Measurements from ENCODE around the gene NCOA1. TPM values are rescaled to one million over a fixed set of nuclear protein-coding genes. Genes with fewer than 3 reads are reported as not detected.

NCOA1 gene
- total RNA-seq, 2 experiments from 2014 or later = 35.5 to 40.6 TPM

- H3K27ac Mint-ChIP-seq = no peak overlapping the region
- POLR2A ChIA-PET = no interaction called here
- DNase-seq = no peak
These were observed 7.1 kb downstream of the NCOA1 start for GRCh38 chr2:24498121-24498520.

GRCh38 chr2:24501813-24502212 is 10.8 kb downstream of the NCOA1 start:
- H3K4me1 ChIP-seq (ENCODE audit: insufficient read depth, low read length) = peaks cover 7% of the 10 kb centered on the region
- H3K4me3 ChIP-seq (ENCODE audit: low read length) = no peak overlapping the region
- H3K36me3 ChIP-seq (ENCODE audit: insufficient read depth, low read length) = no peaks in the 10 kb centered on the region
- H3K36me3 Mint-ChIP-seq (ENCODE audit: low read depth) = no peaks in the 10 kb centered on the region
- no peak for ATAC-seq (ENCODE audit: poor library complexity)
- no peak for DNase-seq
- H3K27ac ChIP-seq (ENCODE audit: low read depth in 1 of 2, low read length in 2 of 2) = no peak overlapping the region
- ChIA-PET CTCF (no interaction called here), POLR2A (interaction anchor here (1.1 kb wide), 1 partner anchor 11 kb away, joined by 3 read pairs; the partner anchor contains the start of gene NCOA1)
- no peaks in the 10 kb centered on the region for H3K9me3 ChIP-seq (ENCODE audit: control insufficient read depth in 1 of 2, insufficient read depth in 1 of 2, low read length in 2 of 2)
- intact Hi-C loops (cut with DNase I, micrococcal nuclease) = no loop called here
- TF ChIP-seq CTCF (IDR thresholded peaks at IDR 0.05) = no peak
- H3K4me1 Mint-ChIP-seq (ENCODE audit: low read depth) = peaks cover 81% of the 10 kb centered on the region
- H3K4me3 Mint-ChIP-seq = no peak overlapping the region
- no peaks in the 10 kb centered on the region for H3K9me3 Mint-ChIP-seq
- no peaks in the 10 kb centered on the region for H3K27me3 Mint-ChIP-seq
- H3K27ac Mint-ChIP-seq = no peak overlapping the region
- no peaks in the 10 kb centered on the region for H3K27me3 ChIP-seq (ENCODE audit: control insufficient read depth in 1 of 2, insufficient read depth in 2 of 2, low read length in 2 of 2)

More at GRCh38 chr2:24498121-24498520, 7.1 kb downstream of the NCOA1 start:
- no peaks in the 10 kb centered on the region for H3K27me3 ChIP-seq (ENCODE audit: control insufficient read depth in 1 of 2, insufficient read depth in 2 of 2, low read length in 2 of 2)
- peaks cover 10% of the 10 kb centered on the region for H3K4me1 ChIP-seq (ENCODE audit: insufficient read depth, low read length)
- CTCF ChIA-PET = interaction anchor here (0.5 kb wide), 1 partner anchor 543 kb away, joined by 4 read pairs; no protein-coding TSS in a partner anchor
- no peak overlapping the region for H3K4me3 ChIP-seq (ENCODE audit: low read length)
- Mint-ChIP-seq H3K27me3 (no peaks in the 10 kb centered on the region), H3K4me3 (no peak overlapping the region), H3K36me3 (ENCODE audit: low read depth) (no peaks in the 10 kb centered on the region), H3K4me1 (ENCODE audit: low read depth) (peaks cover 93% of the 10 kb centered on the region), H3K9me3 (no peaks in the 10 kb centered on the region)
- no peak overlapping the region for H3K27ac ChIP-seq (ENCODE audit: low read depth in 1 of 2, low read length in 2 of 2)
- intact Hi-C loops (cut with DNase I, micrococcal nuclease) = loop anchor here (10.0 kb wide), 4 partner anchors 297 to 1377 kb away; partner anchors contain the start of genes ASXL2 (in 1 of the 2), CENPO (in 1 of the 2), PTRHD1 (in 1 of the 2) and SF3B6 (in 1 of the 2)
- H3K9me3 ChIP-seq (ENCODE audit: control insufficient read depth in 1 of 2, insufficient read depth in 1 of 2, low read length in 2 of 2) = no peaks in the 10 kb centered on the region
- TF ChIP-seq CTCF (IDR thresholded peaks at IDR 0.05) = no peak
- H3K36me3 ChIP-seq (ENCODE audit: insufficient read depth, low read length) = no peaks in the 10 kb centered on the region
- no peak for ATAC-seq (ENCODE audit: poor library complexity)

GRCh38 chr2:24505534-24506275 is 14.7 kb downstream of the NCOA1 start:
- Histone ChIP-seq H3K36me3 (ENCODE audit: insufficient read depth, low read length) (no peaks in the 10 kb centered on the region), H3K9me3 (ENCODE audit: control insufficient read depth in 1 of 2, insufficient read depth in 1 of 2, low read length in 2 of 2) (no peaks in the 10 kb centered on the region), H3K27me3 (ENCODE audit: control insufficient read depth in 1 of 2, insufficient read depth in 2 of 2, low read length in 2 of 2) (no peaks in the 10 kb centered on the region), H3K27ac (ENCODE audit: low read depth in 1 of 2, low read length in 2 of 2) (no peak overlapping the region), H3K4me3 (ENCODE audit: low read length) (no peak overlapping the region), H3K4me1 (ENCODE audit: insufficient read depth, low read length) (peaks cover 10% of the 10 kb centered on the region)
- no peak overlapping the region for H3K27ac Mint-ChIP-seq
- H3K9me3 Mint-ChIP-seq = no peaks in the 10 kb centered on the region
- no peaks in the 10 kb centered on the region for H3K27me3 Mint-ChIP-seq
- TF ChIP-seq CTCF (IDR thresholded peaks at IDR 0.05) = no peak
- no peaks in the 10 kb centered on the region for H3K36me3 Mint-ChIP-seq (ENCODE audit: low read depth)
- no peak overlapping the region for H3K4me3 Mint-ChIP-seq
- no peak for DNase-seq
- intact Hi-C loops (cut with DNase I, micrococcal nuclease) = loop anchor here in 1 of 2 experiments (2.0 kb wide), 1 partner anchor 15 kb away; no protein-coding TSS in a partner anchor
- CTCF ChIA-PET = no interaction called here
- peaks cover 76% of the 10 kb centered on the region for H3K4me1 Mint-ChIP-seq (ENCODE audit: low read depth)
- POLR2A ChIA-PET = interaction anchor here (1.3 kb wide), 1 partner anchor 14 kb away, joined by 4 read pairs; no protein-coding TSS in a partner anchor
- no peak for ATAC-seq (ENCODE audit: poor library complexity)

Measured in CD4-positive, alpha-beta T cell (primary cell).